Right ventricle myocardium superior (tissue), 1 donor: Measurements from ENCODE around the gene SRBD1. TPM values are rescaled to one million over a fixed set of nuclear protein-coding genes. Genes with fewer than 3 reads are reported as not detected.

Experiments
- ATAC-seq: fragments of 200-7000 bp; cut with Tn5 transposase; one replicate; pipeline ENCODE4 v1.9.1; 2020; ENCODE audit warnings: mild to moderate bottlenecking; ENCODE audit not compliant: poor library complexity
- DNase-seq: peaks from one replicate; pipeline ENCODE4 v3.0.0-alpha.2; 2020
- intact Hi-C: fragments of 100-400 bp; cut with DNase I; formaldehyde crosslinking; loops from one replicate; pipeline ENCODE4 v1.11.2; 2022
- total RNA-seq: library from RNA; stranded (reverse); fragmentation: NEBNext Ultra II Directional; extraction: Animal tissue kit (Norgen Biotek cat#: 25700); gene quantifications from one replicate; pipeline ENCODE4 v1.2.1, GENCODE V29; 2021
- donor health status: DM: no; HTN: yes; CAD: no; lungs with severe emphysema.

The SRBD1 gene
- total RNA-seq, 1 donor from 2014 or later: 6.6 TPM

- DNase-seq (peak; percentile 61), ATAC-seq (peak; percentile 80)
- intact Hi-C loops: no loop called here
Measured at GRCh38 chr2:45610281-45611019, 617 bp downstream of the SRBD1 start.

DNA sequence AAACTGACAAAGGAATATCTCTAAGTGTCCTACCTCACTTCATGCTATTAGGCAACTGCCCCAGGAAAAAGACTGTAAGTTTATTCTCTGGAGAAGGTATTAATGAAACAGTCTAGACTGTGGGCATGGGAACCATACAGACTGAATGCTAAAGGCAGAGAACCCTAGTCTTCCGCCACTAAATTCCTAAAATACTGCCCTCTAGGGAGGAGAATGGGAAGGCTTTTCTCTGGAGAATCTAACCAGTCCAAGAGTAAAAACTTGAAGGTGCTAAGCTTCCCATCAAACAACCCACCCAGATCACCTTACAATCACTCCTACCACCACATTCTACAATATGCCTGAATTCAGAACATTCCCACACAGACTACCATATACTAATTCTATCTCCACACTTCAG, 3.4 kb downstream of the SRBD1 start:
- intact Hi-C loops: no loop called here
- ATAC-seq: no peak
- DNase-seq: no peak

- no peak for ATAC-seq
- DNase-seq: no peak
- intact Hi-C loops: no loop called here
Measured at GRCh38 chr2:45606796-45607195, 4.3 kb downstream of the SRBD1 start.

GRCh38 chr2:45605116-45605515, 6.0 kb downstream of the SRBD1 start:
- intact Hi-C loops: no loop called here
- no peak for ATAC-seq
- DNase-seq: no peak

GRCh38 chr2:45602624-45603023, 8.4 kb downstream of the SRBD1 start:
- ATAC-seq: no peak
- no peak for DNase-seq
- intact Hi-C loops: no loop called here

DNA sequence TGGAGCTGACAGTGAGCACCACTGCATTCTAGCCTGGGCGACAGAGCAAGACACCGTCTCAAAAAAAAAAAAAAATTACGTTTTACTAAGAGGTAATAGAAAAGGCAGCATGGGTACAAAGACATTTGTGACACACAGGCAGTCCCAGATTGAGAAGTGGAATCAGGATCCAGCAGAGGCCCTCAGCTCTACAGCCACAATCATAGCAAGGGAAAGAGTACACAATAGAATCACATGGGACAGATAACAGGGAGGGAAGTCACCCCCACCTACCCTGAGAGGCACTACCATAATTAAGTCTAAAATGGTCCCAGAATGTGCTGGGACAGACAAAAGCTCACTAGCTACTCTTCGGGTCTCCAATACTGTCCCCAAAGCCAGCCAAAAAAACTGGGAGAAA, 12.5 kb downstream of the SRBD1 start:
- intact Hi-C loops: no loop called here
- DNase-seq (no peak), ATAC-seq (no peak)

- intact Hi-C loops: no loop called here
- no peak for ATAC-seq
- no peak for DNase-seq
Measured at GRCh38 chr2:45596761-45597160, 14.3 kb downstream of the SRBD1 start.

- ATAC-seq: no peak
- intact Hi-C loops: no loop called here
Measured at GRCh38 chr2:45595721-45596435, 15.2 kb downstream of the SRBD1 start.

GRCh38 chr2:45591073-45591472, 20.0 kb downstream of the SRBD1 start:
- intact Hi-C loops: no loop called here
- ATAC-seq: no peak

More at GRCh38 chr2:45595721-45596435, 15.2 kb downstream of the SRBD1 start:
- peak; percentile 59 for DNase-seq

DNA sequence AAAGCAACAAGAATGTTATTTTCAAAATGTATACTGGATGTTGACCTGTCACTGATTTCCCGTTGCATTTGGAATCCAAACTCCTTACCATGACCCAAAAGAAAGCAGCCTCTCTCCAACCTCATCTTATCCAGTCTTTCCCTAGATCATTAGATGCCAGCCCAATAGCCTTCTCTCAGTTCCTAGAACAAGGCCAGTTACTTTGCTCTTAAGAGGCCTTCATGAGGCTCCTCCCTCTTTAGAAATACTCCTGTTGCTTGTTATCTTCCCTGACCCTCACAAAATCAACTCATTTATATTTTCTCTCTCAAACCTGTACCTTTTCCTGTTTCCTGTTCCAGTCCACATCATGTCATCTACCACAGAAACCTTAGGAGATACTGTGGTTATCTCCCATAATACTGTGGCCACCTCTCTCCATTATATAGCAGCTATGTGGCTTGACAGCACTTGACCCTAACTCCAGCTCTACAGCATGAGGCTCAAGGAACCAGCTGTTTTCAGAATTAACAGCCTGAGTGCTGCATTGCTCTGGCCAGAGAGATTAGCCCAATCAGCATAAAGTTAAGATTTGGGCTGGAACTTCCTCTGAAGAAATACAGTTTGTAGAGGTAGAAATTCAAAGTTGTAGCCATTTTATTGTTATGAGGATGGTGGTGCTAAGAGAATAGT, 22.8 kb downstream of the SRBD1 start:
- no peak for DNase-seq
- no peak for ATAC-seq
- intact Hi-C loops: no loop called here

More at GRCh38 chr2:45591073-45591472, 20.0 kb downstream of the SRBD1 start:
- no peak for DNase-seq

GRCh38 chr2:45586600-45586999, 24.5 kb downstream of the SRBD1 start:
- intact Hi-C loops: no loop called here
- ATAC-seq (no peak), DNase-seq (no peak)

- intact Hi-C loops: no loop called here
- DNase-seq: no peak
- peak; percentile 78 for ATAC-seq
Measured at GRCh38 chr2:45585267-45585861, 25.7 kb downstream of the SRBD1 start.

DNA sequence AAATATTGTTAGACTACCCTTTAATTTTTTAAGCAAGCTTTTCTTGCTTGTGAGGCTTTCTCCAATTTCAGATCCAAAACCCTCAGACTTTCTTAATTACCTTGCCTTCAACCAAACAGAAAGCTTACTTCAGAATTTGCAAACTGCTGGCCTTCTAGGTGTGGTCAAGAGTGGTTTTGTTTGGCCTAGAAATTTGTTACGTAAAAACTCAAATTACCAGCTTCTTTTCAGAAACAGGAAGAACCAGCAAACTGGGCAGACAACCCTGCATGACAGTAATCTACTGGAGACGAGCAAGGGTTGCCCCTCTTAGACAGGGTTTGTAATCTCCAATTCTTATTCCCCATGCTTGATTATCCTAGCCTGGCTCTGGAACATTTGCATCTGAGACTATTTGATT, 27.1 kb downstream of the SRBD1 start:
- ATAC-seq (no peak), DNase-seq (no peak)
- intact Hi-C loops: no loop called here

GRCh38 chr2:45582522-45582921, 28.5 kb downstream of the SRBD1 start:
- DNase-seq (no peak), ATAC-seq (no peak)
- intact Hi-C loops: no loop called here

DNA sequence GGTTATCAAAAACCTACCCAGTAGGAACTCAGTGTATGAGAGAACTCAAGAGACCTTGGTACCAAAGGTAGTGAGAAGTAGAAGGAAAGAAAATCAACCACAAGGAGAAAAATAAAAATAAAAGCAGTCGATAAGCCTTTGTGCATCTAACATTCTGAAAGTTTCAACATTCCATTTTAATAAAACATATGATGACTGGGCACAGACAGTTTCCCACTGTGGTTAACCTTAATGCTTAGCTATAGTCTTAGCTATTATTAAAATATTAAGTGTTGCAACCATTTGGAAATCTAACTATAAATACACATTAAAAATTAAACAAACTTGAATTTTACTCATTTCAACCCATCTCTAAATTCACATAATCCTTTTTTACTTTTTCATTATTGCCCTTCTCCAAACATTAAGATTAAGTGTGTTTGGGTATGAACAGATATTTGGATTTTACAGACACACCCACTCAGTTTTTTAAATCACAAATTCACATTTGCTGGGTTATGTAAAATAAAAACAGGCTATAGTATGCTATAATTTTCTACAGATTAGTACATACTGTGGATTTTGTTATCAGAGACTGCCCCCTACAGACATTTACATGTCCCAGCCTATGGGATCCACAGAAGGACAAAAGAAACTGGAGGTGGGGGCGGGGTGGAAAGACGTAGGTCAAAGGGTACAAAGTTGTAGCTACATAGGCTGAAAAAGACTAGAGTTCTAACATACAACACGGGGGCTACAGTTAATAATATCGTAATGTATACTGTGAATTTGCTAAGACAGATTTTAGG, 32.8 kb downstream of the SRBD1 start:
- ATAC-seq: no peak
- DNase-seq: no peak
- intact Hi-C loops: no loop called here

DNA sequence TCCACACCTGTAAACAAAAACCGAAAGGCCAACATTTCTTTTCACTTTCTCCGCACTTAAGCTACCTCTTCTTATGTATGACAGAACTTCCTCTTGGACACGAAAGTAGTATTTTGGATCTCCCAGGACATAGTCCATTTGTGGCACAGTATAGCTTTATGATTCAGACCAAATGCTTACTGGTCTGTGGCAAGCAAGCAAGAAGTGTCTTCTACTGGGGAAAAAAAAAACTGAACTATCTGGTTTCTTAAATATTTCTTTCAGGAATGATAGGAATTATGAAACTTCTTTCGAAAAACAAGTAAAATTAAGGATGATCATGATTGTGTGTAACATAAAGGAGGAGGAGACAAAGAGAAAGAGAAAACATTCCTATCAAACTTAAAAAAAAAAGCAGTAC, 33.6 kb downstream of the SRBD1 start:
- intact Hi-C loops: no loop called here
- no peak for ATAC-seq
- no peak for DNase-seq

DNA sequence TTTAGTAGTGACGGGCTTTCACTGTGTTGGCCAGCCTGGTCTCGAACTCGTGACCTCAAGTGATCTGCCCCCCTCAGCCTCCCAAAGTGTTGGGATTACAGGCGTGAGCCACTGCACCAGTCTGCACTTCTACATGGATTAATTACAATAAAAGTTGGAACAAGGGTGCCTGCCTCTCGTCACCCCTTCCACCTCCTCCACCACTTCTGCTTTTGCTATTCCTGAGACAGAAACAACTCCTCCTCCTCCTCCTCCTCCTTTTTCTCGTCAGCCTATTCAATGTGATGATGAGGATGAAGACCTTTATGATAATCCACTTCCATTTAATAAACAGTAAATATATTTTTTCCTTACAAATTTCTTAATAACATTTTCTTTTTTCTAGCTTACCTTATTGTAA, 35.2 kb downstream of the SRBD1 start:
- DNase-seq (no peak), ATAC-seq (no peak)
- intact Hi-C loops: no loop called here

DNA sequence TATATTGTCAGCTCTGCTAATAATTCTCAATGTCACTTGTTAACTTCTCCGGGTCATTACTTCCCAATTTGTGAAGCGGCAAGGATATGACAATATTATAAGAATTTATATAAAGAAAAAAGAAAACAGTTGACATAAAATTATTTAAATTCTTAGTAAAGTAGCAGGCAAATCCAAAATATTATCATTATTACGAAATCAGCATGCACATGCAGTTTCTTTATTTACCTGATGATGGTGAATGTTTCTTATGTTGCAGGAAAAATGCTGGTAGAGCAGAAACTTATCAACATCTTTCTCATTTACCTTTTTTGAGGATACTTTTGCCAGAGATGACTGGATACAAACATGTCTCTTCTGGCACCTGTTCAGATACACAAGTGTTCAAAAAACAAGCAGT, 38.1 kb downstream of the SRBD1 start:
- intact Hi-C loops: no loop called here
- ATAC-seq (no peak), DNase-seq (no peak)

- intact Hi-C loops: no loop called here
- ATAC-seq: no peak
- no peak for DNase-seq
Measured at GRCh38 chr2:45571940-45572339, 39.1 kb downstream of the SRBD1 start.
